ENCODE measurements around the gene SAXO2. TPM values are rescaled to one million over a fixed set of nuclear protein-coding genes. Genes with fewer than 3 reads are reported as not detected.
"Not testable (repeated sequence)": the region's sequence is repeated elsewhere in the genome, so short reads cannot be mapped to it uniquely, and the experiment has no call there.

Gene SAXO2
- total RNA-seq, result 0.51 TPM in 1 of 2 replicates, not detected in the other

- peak within 1 kb of the TSS; percentile 93 for H3K4me3 Mint-ChIP-seq (ENCODE audit: low read depth)
- intact Hi-C loops (cut with micrococcal nuclease), result no loop called here
- peak; percentile 91 for DNase-seq (ENCODE audit: low spot score)
Observed at GRCh38 chr15:82262422-82263026, at the start of gene SAXO2, which contains the start of gene EFL1. SAXO2 (plus strand) TSS chr15:82262818; CDS start chr15:82262880, 62 bp downstream. EFL1 (minus strand) TSS chr15:82262734; CDS start chr15:82261778, 956 bp downstream.

DNA sequence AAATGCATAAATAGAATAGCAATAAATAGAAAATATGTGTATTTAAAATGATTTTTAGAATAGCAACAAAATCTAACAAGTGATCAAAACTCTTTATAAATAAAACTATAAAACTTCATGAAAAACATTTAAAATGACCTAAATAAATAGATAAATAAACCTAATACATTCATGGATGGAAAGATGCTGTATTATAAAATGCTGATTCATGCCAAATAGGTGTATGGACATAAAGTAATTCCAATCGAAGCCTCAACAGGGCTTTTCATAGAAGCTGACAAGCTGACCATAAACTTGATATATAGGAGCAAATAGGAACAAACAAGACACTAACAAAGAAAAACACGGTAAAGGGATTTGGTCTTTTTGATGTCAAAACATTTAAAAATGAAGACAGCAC lies 46.5 kb upstream of the SAXO2 start:
- H3K36me3 Mint-ChIP-seq (ENCODE audit: low read depth), result peaks cover 32% of the 10 kb centered on the region
- DNase-seq (ENCODE audit: low spot score); H3K4me1 Mint-ChIP-seq (ENCODE audit: low read depth); H3K27me3 Mint-ChIP-seq (ENCODE audit: low read depth); H3K4me3 Mint-ChIP-seq (ENCODE audit: low read depth); intact Hi-C loops (cut with micrococcal nuclease); H3K9me3 Mint-ChIP-seq; H3K27ac Mint-ChIP-seq: not testable (repeated sequence)

More at GRCh38 chr15:82262422-82263026, at the start of gene SAXO2, which contains the start of gene EFL1:
- H3K36me3 Mint-ChIP-seq (ENCODE audit: low read depth), result peaks cover 24% of the 10 kb centered on the region
- H3K9me3 Mint-ChIP-seq, result no peaks in the 10 kb centered on the region
- no peaks in the 10 kb centered on the region for H3K27me3 Mint-ChIP-seq (ENCODE audit: low read depth)
- peak within 1 kb of the TSS; percentile 92 for H3K27ac Mint-ChIP-seq
- H3K4me1 Mint-ChIP-seq (ENCODE audit: low read depth), result peaks cover 21% of the 10 kb centered on the region

- H3K4me1 Mint-ChIP-seq (ENCODE audit: low read depth); H3K4me3 Mint-ChIP-seq (ENCODE audit: low read depth); H3K27ac Mint-ChIP-seq; DNase-seq (ENCODE audit: low spot score); H3K9me3 Mint-ChIP-seq; intact Hi-C loops (cut with micrococcal nuclease); H3K27me3 Mint-ChIP-seq (ENCODE audit: low read depth): not testable (repeated sequence)
- peaks cover 24% of the 10 kb centered on the region for H3K36me3 Mint-ChIP-seq (ENCODE audit: low read depth)
Observed at GRCh38 chr15:82221535-82221934, 41.1 kb upstream of the SAXO2 start.

- H3K27ac Mint-ChIP-seq, result no peak overlapping the region
- peaks cover 5% of the 10 kb centered on the region for H3K4me1 Mint-ChIP-seq (ENCODE audit: low read depth)
Observed at GRCh38 chr15:82228750-82229149, 33.9 kb upstream of the SAXO2 start.

GRCh38 chr15:82231233-82231632 lies 31.4 kb upstream of the SAXO2 start:
- Mint-ChIP-seq H3K4me3 (ENCODE audit: low read depth) (no peak overlapping the region), H3K27ac (no peak overlapping the region), H3K27me3 (ENCODE audit: low read depth) (no peaks in the 10 kb centered on the region), H3K36me3 (ENCODE audit: low read depth) (peaks cover 42% of the 10 kb centered on the region), H3K9me3 (no peaks in the 10 kb centered on the region), H3K4me1 (ENCODE audit: low read depth) (peaks cover 5% of the 10 kb centered on the region)
- no peak for DNase-seq (ENCODE audit: low spot score)
- intact Hi-C loops (cut with micrococcal nuclease), result no loop called here

More at GRCh38 chr15:82228750-82229149, 33.9 kb upstream of the SAXO2 start:
- Mint-ChIP-seq H3K27me3 (ENCODE audit: low read depth) (no peaks in the 10 kb centered on the region), H3K9me3 (no peaks in the 10 kb centered on the region), H3K4me3 (ENCODE audit: low read depth) (no peak overlapping the region), H3K36me3 (ENCODE audit: low read depth) (peaks cover 42% of the 10 kb centered on the region)
- no peak for DNase-seq (ENCODE audit: low spot score)
- intact Hi-C loops (cut with micrococcal nuclease), result no loop called here

- H3K4me3 Mint-ChIP-seq (ENCODE audit: low read depth), result no peak overlapping the region
- H3K9me3 Mint-ChIP-seq, result no peaks in the 10 kb centered on the region
- no peak for DNase-seq (ENCODE audit: low spot score)
- no peak overlapping the region for H3K27ac Mint-ChIP-seq
- intact Hi-C loops (cut with micrococcal nuclease), result no loop called here
- no peaks in the 10 kb centered on the region for H3K27me3 Mint-ChIP-seq (ENCODE audit: low read depth)
- peaks cover 5% of the 10 kb centered on the region for H3K4me1 Mint-ChIP-seq (ENCODE audit: low read depth)
- H3K36me3 Mint-ChIP-seq (ENCODE audit: low read depth), result peaks cover 41% of the 10 kb centered on the region
Observed at GRCh38 chr15:82231842-82232241, 30.8 kb upstream of the SAXO2 start.

DNA sequence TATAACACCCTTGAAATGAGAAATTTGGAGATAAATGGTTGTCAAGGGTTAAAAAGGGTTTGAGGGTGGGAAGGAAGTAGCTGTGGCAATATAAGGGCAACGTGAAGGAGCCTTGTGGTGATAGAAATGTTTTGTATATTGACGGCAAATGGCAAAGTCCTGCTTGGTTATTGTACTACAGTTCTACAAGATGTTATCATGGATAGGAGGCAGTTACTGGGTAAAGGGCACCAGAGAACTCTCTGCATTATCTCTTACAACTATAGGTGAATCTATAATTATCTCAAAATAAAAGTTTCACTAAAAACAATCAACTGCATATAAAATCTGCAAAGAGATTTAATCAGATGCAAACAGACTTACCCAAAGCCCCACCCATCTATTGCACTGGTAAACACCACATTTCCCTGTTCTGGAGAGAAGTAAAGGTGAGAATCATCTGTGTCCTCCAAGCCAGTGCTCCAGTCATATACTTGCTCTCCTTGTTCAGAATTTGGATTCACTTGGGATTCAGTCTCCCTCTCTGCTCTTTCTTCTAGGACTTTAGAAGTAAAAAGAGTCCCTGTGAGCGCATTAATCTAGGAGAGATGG lies 24.6 kb upstream of the SAXO2 start:
- H3K27ac Mint-ChIP-seq; H3K4me1 Mint-ChIP-seq (ENCODE audit: low read depth); H3K4me3 Mint-ChIP-seq (ENCODE audit: low read depth); intact Hi-C loops (cut with micrococcal nuclease); DNase-seq (ENCODE audit: low spot score); H3K9me3 Mint-ChIP-seq; H3K27me3 Mint-ChIP-seq (ENCODE audit: low read depth): not testable (repeated sequence)
- H3K36me3 Mint-ChIP-seq (ENCODE audit: low read depth), result peaks cover 42% of the 10 kb centered on the region

DNA sequence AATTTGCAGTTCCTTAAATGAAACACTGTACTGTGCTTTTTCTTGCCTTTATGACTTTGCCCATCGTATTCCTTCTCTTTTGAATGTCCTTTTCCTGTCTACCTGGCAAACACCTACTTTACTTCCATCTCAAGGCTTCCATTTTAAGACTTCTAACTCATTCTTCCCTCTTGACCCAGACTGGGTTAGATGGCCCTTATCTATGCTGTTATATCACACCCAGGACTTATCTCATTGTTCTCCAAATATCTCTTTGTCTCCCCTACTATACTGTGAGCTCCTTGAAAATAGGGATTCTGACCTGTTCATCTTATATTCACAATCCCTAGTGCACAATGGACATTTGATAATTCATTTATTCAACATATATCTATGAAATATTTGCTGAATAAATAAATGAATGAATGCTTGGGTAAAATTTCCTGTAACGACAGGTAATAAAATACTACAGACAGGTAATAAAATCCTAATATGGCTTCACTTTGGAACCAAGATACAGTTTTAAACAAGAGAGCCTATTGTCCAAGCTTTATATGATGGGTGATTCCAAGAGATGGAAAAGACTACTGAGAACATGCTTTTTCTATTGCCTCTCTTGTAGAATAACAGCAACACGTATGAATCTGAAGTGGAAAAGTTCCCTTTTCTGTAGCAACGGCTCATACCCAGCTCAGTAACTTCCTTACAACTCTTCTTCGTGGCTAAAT lies 22.8 kb upstream of the SAXO2 start:
- no peak overlapping the region for H3K4me3 Mint-ChIP-seq (ENCODE audit: low read depth)
- H3K9me3 Mint-ChIP-seq, result no peaks in the 10 kb centered on the region
- no peak for DNase-seq (ENCODE audit: low spot score)
- H3K27me3 Mint-ChIP-seq (ENCODE audit: low read depth), result no peaks in the 10 kb centered on the region
- H3K36me3 Mint-ChIP-seq (ENCODE audit: low read depth), result peaks cover 43% of the 10 kb centered on the region
- H3K27ac Mint-ChIP-seq, result no peak overlapping the region
- intact Hi-C loops (cut with micrococcal nuclease), result no loop called here
- H3K4me1 Mint-ChIP-seq (ENCODE audit: low read depth), result peaks cover 8% of the 10 kb centered on the region

- intact Hi-C loops (cut with micrococcal nuclease); H3K27me3 Mint-ChIP-seq (ENCODE audit: low read depth); H3K9me3 Mint-ChIP-seq; DNase-seq (ENCODE audit: low spot score); H3K27ac Mint-ChIP-seq; H3K4me3 Mint-ChIP-seq (ENCODE audit: low read depth): not testable (repeated sequence)
- H3K4me1 Mint-ChIP-seq (ENCODE audit: low read depth), result peaks cover 17% of the 10 kb centered on the region
- H3K36me3 Mint-ChIP-seq (ENCODE audit: low read depth), result peaks cover 44% of the 10 kb centered on the region
Observed at GRCh38 chr15:82241836-82242499, 20.6 kb upstream of the SAXO2 start.

- H3K27ac Mint-ChIP-seq; H3K9me3 Mint-ChIP-seq; H3K27me3 Mint-ChIP-seq (ENCODE audit: low read depth); DNase-seq (ENCODE audit: low spot score); H3K4me3 Mint-ChIP-seq (ENCODE audit: low read depth); intact Hi-C loops (cut with micrococcal nuclease): not testable (repeated sequence)
- H3K36me3 Mint-ChIP-seq (ENCODE audit: low read depth), result peaks cover 41% of the 10 kb centered on the region
- H3K4me1 Mint-ChIP-seq (ENCODE audit: low read depth), result peaks cover 15% of the 10 kb centered on the region
Observed at GRCh38 chr15:82243644-82244043, 19.0 kb upstream of the SAXO2 start.

GRCh38 chr15:82245956-82246355 lies 16.7 kb upstream of the SAXO2 start:
- intact Hi-C loops (cut with micrococcal nuclease); H3K27ac Mint-ChIP-seq; DNase-seq (ENCODE audit: low spot score); H3K27me3 Mint-ChIP-seq (ENCODE audit: low read depth); H3K9me3 Mint-ChIP-seq; H3K4me3 Mint-ChIP-seq (ENCODE audit: low read depth): not testable (repeated sequence)
- Mint-ChIP-seq H3K36me3 (ENCODE audit: low read depth) (peaks cover 27% of the 10 kb centered on the region), H3K4me1 (ENCODE audit: low read depth) (peaks cover 15% of the 10 kb centered on the region)

- H3K4me3 Mint-ChIP-seq (ENCODE audit: low read depth); H3K27ac Mint-ChIP-seq; H3K9me3 Mint-ChIP-seq; intact Hi-C loops (cut with micrococcal nuclease); DNase-seq (ENCODE audit: low spot score); H3K27me3 Mint-ChIP-seq (ENCODE audit: low read depth): not testable (repeated sequence)
- Mint-ChIP-seq H3K4me1 (ENCODE audit: low read depth) (peaks cover 10% of the 10 kb centered on the region), H3K36me3 (ENCODE audit: low read depth) (peaks cover 28% of the 10 kb centered on the region)
Observed at GRCh38 chr15:82248261-82248660, 14.4 kb upstream of the SAXO2 start.
